Medulla oblongata (tissue), 1 donor: ENCODE data around the gene CDKN2D.

Experiments used
- DNase-seq: peaks from one replicate; pipeline ENCODE4 v3.0.0-alpha.2; 2015; ENCODE audit errors: extremely low spot score

The CDKN2D gene

GRCh38 chr19:10568826-10569651 is at the start of gene CDKN2D:
TSS of gene CDKN2D (minus strand) at chr19:10568979. CDS start at chr19:10568653, 326 bp downstream.
- peak; percentile 99 for DNase-seq

GRCh38 chr19:10617409-10618121 is 48.8 kb upstream of the CDKN2D start:
- no peak for DNase-seq

GRCh38 chr19:10615429-10616023 is 46.7 kb upstream of the CDKN2D start:
- no peak for DNase-seq

GRCh38 chr19:10612499-10613119 is 43.8 kb upstream of the CDKN2D start:
- peak; percentile 71 for DNase-seq

- no peak for DNase-seq
Measured at GRCh38 chr19:10611907-10612306, 43.1 kb upstream of the CDKN2D start.

GRCh38 chr19:10604460-10604980 is 35.7 kb upstream of the CDKN2D start:
- DNase-seq: no peak

GRCh38 chr19:10603873-10604459 is 35.2 kb upstream of the CDKN2D start:
- peak; percentile 73 for DNase-seq

GRCh38 chr19:10603084-10603872 is 34.5 kb upstream of the CDKN2D start:
- DNase-seq: peak; percentile 46

GRCh38 chr19:10602330-10603083 is 33.7 kb upstream of the CDKN2D start:
- peak; percentile 87 for DNase-seq

- no peak for DNase-seq
Measured at GRCh38 chr19:10601999-10602329, 33.2 kb upstream of the CDKN2D start.

GRCh38 chr19:10600149-10600548 is 31.4 kb upstream of the CDKN2D start:
- no peak for DNase-seq

GRCh38 chr19:10593820-10594637 is 25.2 kb upstream of the CDKN2D start:
- peak; percentile 74 for DNase-seq

GRCh38 chr19:10593148-10593547 is 24.4 kb upstream of the CDKN2D start:
- DNase-seq: no peak

GRCh38 chr19:10587839-10588150 is 19.0 kb upstream of the CDKN2D start:
- DNase-seq: no peak

- DNase-seq: no peak
Measured at GRCh38 chr19:10587022-10587838, 18.5 kb upstream of the CDKN2D start, which contains the start of gene AP1M2. TSS of gene AP1M2 (minus strand) at chr19:10587312. CDS start at chr19:10587231, 81 bp downstream.

- no peak for DNase-seq
Measured at GRCh38 chr19:10586396-10586795, 17.6 kb upstream of the CDKN2D start.

GRCh38 chr19:10583036-10583776 is 14.4 kb upstream of the CDKN2D start:
- DNase-seq: no peak

- DNase-seq: no peak
Measured at GRCh38 chr19:10582091-10582490, 13.3 kb upstream of the CDKN2D start.
